IMR-90 (cell line): Measurements from ENCODE around the gene CLK4. TPM values are rescaled to one million over a fixed set of nuclear protein-coding genes. Genes with fewer than 3 reads are reported as not detected.

Experiments
- ATAC-seq: fragments of 200-7000 bp; cut with Tn5 transposase; 2 replicates; pipeline ENCODE4 v1.9.1; 2020; ENCODE audit warnings: low read depth, mild to moderate bottlenecking, moderate library complexity
- BruUV-seq: library from RNA; stranded (reverse); fragments of 400-500 nt; replicated peaks from 2 replicates; lab custom pipeline; 2021; lab: Mats Ljungman, UMichigan
- CTCF ChIA-PET: fragments of 300-600 bp; formaldehyde crosslinking; extraction: SDS; loops from one replicate; lab custom pipeline; 2021; ENCODE audit warnings: antibody characterized with exemption; lab: Yijun Ruan, JAX
- POLR2A ChIA-PET: fragments of 300-600 bp; sonication (Branson Sonifier 250); formaldehyde crosslinking; loops from one replicate; lab custom pipeline; 2022; ENCODE audit warnings: antibody characterized with exemption; ENCODE audit not compliant: unreplicated experiment; lab: Charles Lee
- DNase-seq: peaks from one replicate; pipeline ENCODE4 v3.0.0; 2013
- H2AFZ ChIP-seq: replicated peaks from 2 replicates; pipeline ENCODE3; 2013; ENCODE audit warnings: low read length, mild to moderate bottlenecking; ENCODE audit not compliant: poor library complexity
- H2AK5ac ChIP-seq: 2 replicates; pipeline ENCODE4 v1.6.1; 2013; ENCODE audit warnings: low read depth, low read length, inconsistent platforms
- H2AK9ac ChIP-seq: replicated peaks from 2 replicates; pipeline ENCODE3; 2013; ENCODE audit warnings: mild to moderate bottlenecking, low read depth, low read length, moderate library complexity; ENCODE audit not compliant: poor library complexity
- H2BK120ac ChIP-seq: 2 replicates; pipeline ENCODE4 v1.6.1; 2013; ENCODE audit warnings: low read depth, low read length, inconsistent platforms
- H2BK15ac ChIP-seq: 3 replicates; pipeline ENCODE4 v1.6.1; 2013; ENCODE audit warnings: low read depth, low read length, inconsistent platforms
- H2BK20ac ChIP-seq: 2 replicates; pipeline ENCODE4 v1.6.1; 2013; ENCODE audit warnings: low read depth, mild to moderate bottlenecking, inconsistent platforms, low read length, moderate library complexity
- H2BK5ac ChIP-seq: 2 replicates; pipeline ENCODE4 v1.6.1; 2013; ENCODE audit warnings: mild to moderate bottlenecking, low read depth, low read length, inconsistent platforms; ENCODE audit not compliant: poor library complexity, severe bottlenecking
- H3K14ac ChIP-seq: replicated peaks from 2 replicates; pipeline ENCODE4 v1.6.1; 2013; ENCODE audit warnings: low read depth, low read length, inconsistent platforms
- H3K18ac ChIP-seq: 2 replicates; pipeline ENCODE4 v1.6.1; 2013; ENCODE audit warnings: low read depth, low read length, control low read depth
- H3K23ac ChIP-seq: 2 replicates; pipeline ENCODE4 v1.6.1; 2013; ENCODE audit warnings: low read depth, low read length, inconsistent platforms
- H3K27ac ChIP-seq: 2 replicates; pipeline ENCODE4 v1.5.1; 2013; ENCODE audit warnings: mild to moderate bottlenecking, control low read depth, low read length; ENCODE audit not compliant: insufficient read depth
- H3K27me3 ChIP-seq: 2 replicates; pipeline ENCODE4 v1.6.1; 2013; ENCODE audit warnings: low read length; ENCODE audit not compliant: control insufficient read depth, insufficient read depth
- H3K36me3 ChIP-seq: 2 replicates; pipeline ENCODE4 v1.6.1; 2013; ENCODE audit warnings: low read length, mixed read lengths; ENCODE audit not compliant: control insufficient read depth, insufficient read depth
- H3K4ac ChIP-seq: 2 replicates; pipeline ENCODE4 v1.6.1; 2013; ENCODE audit warnings: low read depth, low read length, inconsistent platforms
- H3K4me1 ChIP-seq: 2 replicates; pipeline ENCODE4 v1.6.1; 2013; ENCODE audit warnings: low read length, mixed read lengths; ENCODE audit not compliant: control insufficient read depth, insufficient read depth
- H3K4me2 ChIP-seq: 2 replicates; pipeline ENCODE4 v1.6.1; 2013; ENCODE audit warnings: low read depth, mild to moderate bottlenecking, control low read depth, low read length, moderate library complexity
- H3K4me3 ChIP-seq: 2 replicates; pipeline ENCODE4 v1.5.1; 2013; ENCODE audit warnings: low read depth, mild to moderate bottlenecking, control low read depth, low read length, moderate library complexity; ENCODE audit not compliant: insufficient read depth
- H3K56ac ChIP-seq: 2 replicates; pipeline ENCODE4 v1.6.1; 2013; ENCODE audit warnings: low read length, inconsistent platforms; ENCODE audit not compliant: insufficient read depth; ENCODE audit errors: extremely low read depth
- H3K79me1 ChIP-seq, 2 experiments: 2 replicates each; pipeline ENCODE4 v1.6.1; 2013; ENCODE audit warnings: low read length in 2 of 2, inconsistent platforms in 1 of 2, low read depth in 1 of 2
- H3K9ac ChIP-seq: 2 replicates; pipeline ENCODE4 v1.6.1; 2013; ENCODE audit warnings: low read depth, low read length, control low read depth
- H3K9me1 ChIP-seq: 2 replicates; pipeline ENCODE4 v1.6.1; 2013; ENCODE audit warnings: low read length, inconsistent platforms; ENCODE audit not compliant: insufficient read depth
- H3K9me3 ChIP-seq: 2 replicates; pipeline ENCODE4 v1.6.1; 2013; ENCODE audit warnings: low read length; ENCODE audit not compliant: control insufficient read depth, insufficient read depth
- H4K20me1 ChIP-seq: 2 replicates; pipeline ENCODE4 v1.6.1; 2013; ENCODE audit warnings: low read length, inconsistent platforms; ENCODE audit not compliant: insufficient read depth
- H4K5ac ChIP-seq: 2 replicates; pipeline ENCODE4 v1.6.1; 2013; ENCODE audit warnings: mild to moderate bottlenecking, low read depth, low read length, control low read depth
- H4K8ac ChIP-seq, 2 experiments: 2 replicates each; pipeline ENCODE4 v1.6.1; 2013; ENCODE audit warnings: low read depth in 2 of 2, low read length in 2 of 2, control low read depth in 1 of 2, inconsistent platforms in 1 of 2
- H4K91ac ChIP-seq: 2 replicates; pipeline ENCODE4 v1.6.1; 2013; ENCODE audit warnings: low read depth, low read length, inconsistent platforms; ENCODE audit not compliant: insufficient read depth
- BHLHE40 ChIP-seq: fragments of 150-350 bp; IDR thresholded peaks from 2 replicates; pipeline ENCODE4 v1.6.1; 2016; ENCODE audit warnings: mild to moderate bottlenecking, low read depth, low read length
- CEBPB ChIP-seq: IDR thresholded peaks from 2 replicates; pipeline ENCODE4 v1.6.1; 2012; ENCODE audit warnings: low read depth, low read length, improper control_type of control experiment
- CHD1 ChIP-seq: IDR thresholded peaks from 2 replicates; pipeline ENCODE4 v1.6.1; 2012; ENCODE audit warnings: low read depth, low read length, improper control_type of control experiment
- CTCF ChIP-seq: conservative IDR thresholded peaks from 2 replicates; pipeline ENCODE4 v1.5.1; 2012; ENCODE audit warnings: mild to moderate bottlenecking, low read depth, low read length, improper control_type of control experiment
- MAZ ChIP-seq: IDR thresholded peaks from 2 replicates; pipeline ENCODE4 v1.6.1; 2012; ENCODE audit warnings: low read depth, mild to moderate bottlenecking, low read length, improper control_type of control experiment, moderate library complexity, borderline replicate concordance
- MXI1 ChIP-seq: IDR thresholded peaks from 2 replicates; pipeline ENCODE4 v1.6.1; 2012; ENCODE audit warnings: low read depth, mild to moderate bottlenecking, low read length, moderate library complexity, borderline replicate concordance
- NFE2L2 ChIP-seq: fragments of 150-350 bp; IDR thresholded peaks from 2 replicates; pipeline ENCODE4 v1.6.1; 2016; ENCODE audit warnings: low read depth, mild to moderate bottlenecking, low read length
- POLR2A ChIP-seq: IDR thresholded peaks from 2 replicates; pipeline ENCODE4 v1.6.1; 2012; ENCODE audit warnings: mild to moderate bottlenecking, low read depth, low read length
- RAD21 ChIP-seq: IDR thresholded peaks from 2 replicates; pipeline ENCODE4 v1.6.1; 2012; ENCODE audit warnings: low read length, improper control_type of control experiment
- WGBS, 2 experiments: methylation state at CpG; one replicate each; pipeline versions ENCODE4 v1.1.5 to v1.1.7; 2013; ENCODE audit warnings: missing lambda C conversion rate in 2 of 2; ENCODE audit not compliant: insufficient read length in 1 of 2; ENCODE audit errors: extremely low coverage in 2 of 2; 5-methylcytosine and 5-hydroxymethylcytosine counted together
- dilution Hi-C: fragments of 300-500 bp; cut with HindIII; formaldehyde crosslinking; loops from one replicate; pipeline ENCODE4 v1.14.3; 2018; ENCODE audit warnings: low sequenced_read_pairs; ENCODE audit not compliant: unreplicated experiment
- in situ Hi-C: fragments of 300-500 bp; cut with MboI; formaldehyde crosslinking; loops from 3 replicates; pipeline ENCODE4 v1.14.3; 2019; ENCODE audit warnings: low sequenced_read_pairs, inconsistent platforms, mixed read lengths
- intact Hi-C: fragments of 100-400 bp; cut with micrococcal nuclease; formaldehyde crosslinking; loops from 2 replicates; pipeline ENCODE4 v1.10.0; 2022
- polyA plus RNA-seq, 3 experiments: library from polyadenylated mRNA; depleted of rRNA; stranded (reverse); fragments of >200 nt; gene quantifications; 2 replicates each; pipeline ENCODE4 v1.2.3, GENCODE V29; 2012; ENCODE audit warnings: low replicate concordance in 1 of 3
- total RNA-seq: library from RNA; depleted of rRNA; stranded (reverse); fragments of >200 nt; gene quantifications from 2 replicates; pipeline ENCODE4 v1.2.3, GENCODE V29; 2012
- TF ChIP-seq, protein P1 (sequence below): fragments of 150-350 bp; IDR thresholded peaks from 2 replicates; pipeline ENCODE4 v1.6.1; 2017; ENCODE audit warnings: mild to moderate bottlenecking, antibody characterized with exemption, low read length, low read depth
- TF ChIP-seq, protein P2 (sequence below): fragments of 150-350 bp; IDR thresholded peaks from 2 replicates; pipeline ENCODE4 v1.6.1; 2016; ENCODE audit warnings: low read depth, mild to moderate bottlenecking, low read length, moderate library complexity, borderline replicate concordance

Gene CLK4
- total and polyA plus RNA-seq, 2 of the 4 experiments (the other 2 are of a cell fraction), result 8.2 to 11.9 TPM

DNA sequence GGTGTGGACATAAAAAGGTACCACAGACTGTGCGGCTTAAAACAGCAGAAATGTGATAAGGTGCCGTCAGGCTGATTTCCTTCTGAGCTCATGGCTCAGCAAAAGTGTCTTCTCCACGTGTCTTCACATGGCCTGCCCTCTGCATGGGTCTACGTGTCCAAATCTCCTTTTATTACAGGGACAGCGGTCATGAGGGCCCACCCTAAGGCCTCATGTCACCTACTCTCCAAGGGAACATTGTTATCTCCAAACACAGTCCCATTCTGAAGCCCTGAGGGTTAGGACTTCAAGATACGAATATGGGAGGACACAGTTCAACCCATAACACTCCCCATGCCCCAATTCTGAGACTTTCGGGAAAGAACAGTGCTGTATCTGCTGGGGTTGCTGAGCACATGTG is 71.8 kb downstream of the CLK4 start:
- Histone ChIP-seq H3K4me1 (no peaks in the 10 kb centered on the region), H3K56ac (no peak overlapping the region), H3K9me1 (no peaks in the 10 kb centered on the region), H3K9ac (no peak overlapping the region), H3K4me3 (no peak overlapping the region), H4K91ac (no peak overlapping the region), H2BK5ac (no peak overlapping the region), H4K8ac (no peak overlapping the region), H2AK5ac (no peak overlapping the region), H2BK20ac (no peak overlapping the region), H2AK9ac (no peak overlapping the region), H3K23ac (no peak overlapping the region), H3K18ac (no peak overlapping the region), H2BK15ac (no peak overlapping the region), H2BK120ac (no peak overlapping the region), H4K20me1 (no peaks in the 10 kb centered on the region), H3K4ac (no peak overlapping the region), H3K36me3 (no peaks in the 10 kb centered on the region), H3K14ac (no peak overlapping the region), H3K27me3 (no peaks in the 10 kb centered on the region), H3K27ac (no peak overlapping the region), H4K5ac (no peak overlapping the region), H3K4me2 (no peak overlapping the region), H3K9me3 (peaks cover 15% of the 10 kb centered on the region), H2AFZ (no peak overlapping the region), H3K79me1 (no peaks in the 10 kb centered on the region)
- BruUV-seq, result no TSS peak
- WGBS, 2 experiments, result 80% methylated on average over 2 of the region's 7 CpGs; no CpG with 5 or more reads in 1 of the 2 experiments
- POLR2A ChIA-PET, result no interaction called here
- ATAC-seq (no peak), DNase-seq (no peak)
- dilution Hi-C loops (no loop called here), in situ Hi-C loops (no loop called here), intact Hi-C loops (no loop called here)
- CTCF ChIA-PET, result no interaction called here
- TF ChIP-seq CTCF (no peak), CEBPB (no peak), CHD1 (no peak), RAD21 (no peak), BHLHE40 (no peak), MAZ (no peak), NFE2L2 (no peak), POLR2A (no peak), MXI1 (no peak)
- TF ChIP-seq, protein P1, sequence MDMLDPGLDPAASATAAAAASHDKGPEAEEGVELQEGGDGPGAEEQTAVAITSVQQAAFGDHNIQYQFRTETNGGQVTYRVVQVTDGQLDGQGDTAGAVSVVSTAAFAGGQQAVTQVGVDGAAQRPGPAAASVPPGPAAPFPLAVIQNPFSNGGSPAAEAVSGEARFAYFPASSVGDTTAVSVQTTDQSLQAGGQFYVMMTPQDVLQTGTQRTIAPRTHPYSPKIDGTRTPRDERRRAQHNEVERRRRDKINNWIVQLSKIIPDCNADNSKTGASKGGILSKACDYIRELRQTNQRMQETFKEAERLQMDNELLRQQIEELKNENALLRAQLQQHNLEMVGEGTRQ, result no peak
- TF ChIP-seq, protein P2, sequence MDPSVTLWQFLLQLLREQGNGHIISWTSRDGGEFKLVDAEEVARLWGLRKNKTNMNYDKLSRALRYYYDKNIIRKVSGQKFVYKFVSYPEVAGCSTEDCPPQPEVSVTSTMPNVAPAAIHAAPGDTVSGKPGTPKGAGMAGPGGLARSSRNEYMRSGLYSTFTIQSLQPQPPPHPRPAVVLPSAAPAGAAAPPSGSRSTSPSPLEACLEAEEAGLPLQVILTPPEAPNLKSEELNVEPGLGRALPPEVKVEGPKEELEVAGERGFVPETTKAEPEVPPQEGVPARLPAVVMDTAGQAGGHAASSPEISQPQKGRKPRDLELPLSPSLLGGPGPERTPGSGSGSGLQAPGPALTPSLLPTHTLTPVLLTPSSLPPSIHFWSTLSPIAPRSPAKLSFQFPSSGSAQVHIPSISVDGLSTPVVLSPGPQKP, result no peak
